HG03039 (cell line): ENCODE measurements around the gene C6orf15.

ENCODE experiments used
- ATAC-seq: cut with Tn5 transposase; IDR thresholded peaks from one replicate; pipeline ENCODE4 v1.9.1; 2021; ENCODE audit warnings: mild to moderate bottlenecking, moderate library complexity; ENCODE audit not compliant: unreplicated experiment

The C6orf15 gene

GRCh38 chr6:31110825-31111582 is 1.4 kb downstream of the C6orf15 start:
- no peak for ATAC-seq

GRCh38 chr6:31107052-31107451 is 5.3 kb downstream of the C6orf15 start:
- ATAC-seq: no peak

- ATAC-seq: no peak
Measured at GRCh38 chr6:31103136-31103535, 9.2 kb downstream of the C6orf15 start.

- no peak for ATAC-seq
Measured at GRCh38 chr6:31098449-31098938, 13.9 kb downstream of the C6orf15 start.

- ATAC-seq: no peak
Measured at GRCh38 chr6:31096656-31097055, 15.7 kb downstream of the C6orf15 start.

- ATAC-seq: no peak
Measured at GRCh38 chr6:31096215-31096614, 16.2 kb downstream of the C6orf15 start.

GRCh38 chr6:31094389-31094881 is 17.9 kb downstream of the C6orf15 start:
- no peak for ATAC-seq

- no peak for ATAC-seq
Measured at GRCh38 chr6:31092769-31093505, 19.4 kb downstream of the C6orf15 start.

GRCh38 chr6:31092238-31092637 is 20.1 kb downstream of the C6orf15 start:
- no peak for ATAC-seq

GRCh38 chr6:31091680-31092079 is 20.7 kb downstream of the C6orf15 start:
- no peak for ATAC-seq

GRCh38 chr6:31090973-31091364 is 21.4 kb downstream of the C6orf15 start:
- ATAC-seq: no peak

- ATAC-seq: no peak
Measured at GRCh38 chr6:31090275-31090972, 22.0 kb downstream of the C6orf15 start.

GRCh38 chr6:31087494-31088089 is 24.8 kb downstream of the C6orf15 start:
- no peak for ATAC-seq

- ATAC-seq: no peak
Measured at GRCh38 chr6:31086788-31087440, 25.5 kb downstream of the C6orf15 start.

GRCh38 chr6:31083742-31084354 is 28.5 kb downstream of the C6orf15 start:
- no peak for ATAC-seq

GRCh38 chr6:31081872-31082271 is 30.5 kb downstream of the C6orf15 start:
- no peak for ATAC-seq

- no peak for ATAC-seq
Measured at GRCh38 chr6:31079656-31080261, 32.6 kb downstream of the C6orf15 start.

GRCh38 chr6:31076611-31077010 is 35.8 kb downstream of the C6orf15 start:
- no peak for ATAC-seq

GRCh38 chr6:31075528-31075927 is 36.8 kb downstream of the C6orf15 start:
- no peak for ATAC-seq

GRCh38 chr6:31074401-31074800 is 38.0 kb downstream of the C6orf15 start:
- no peak for ATAC-seq
